Natural killer cell (primary cell): ENCODE measurements around the gene METTL9. TPM values are rescaled to one million over a fixed set of nuclear protein-coding genes. Genes with fewer than 3 reads are reported as not detected.

Experiments
- ATAC-seq, 3 donors: fragments of 150-1000 bp in 2 of 3; fragments of 200-7000 bp in 1 of 3; cut with Tn5 transposase; 1 replicate in 1 of 3; 2 replicates in 2 of 3; pipeline ENCODE4 v1.10.0; 2021; ENCODE audit warnings: mild to moderate bottlenecking in 2 of 3, moderate library complexity in 2 of 3
- DNase-seq, 2 donors: peaks; one replicate each; pipeline versions ENCODE4 v3.0.0 to v3.0.0-alpha.2; 2013 to 2021; ENCODE audit warnings: mixed read lengths in 1 of 2
- H3K27ac ChIP-seq: one replicate; pipeline ENCODE4 v1.5.1; 2013; ENCODE audit warnings: mild to moderate bottlenecking, low read length
- H3K27me3 ChIP-seq: one replicate; pipeline ENCODE4 v1.6.1; 2013; ENCODE audit warnings: low read length; ENCODE audit not compliant: control insufficient read depth, insufficient read depth
- H3K36me3 ChIP-seq: one replicate; pipeline ENCODE4 v1.6.1; 2013; ENCODE audit warnings: low read length; ENCODE audit not compliant: control insufficient read depth, insufficient read depth
- H3K4me1 ChIP-seq: one replicate; pipeline ENCODE4 v1.6.1; 2013; ENCODE audit warnings: low read length; ENCODE audit not compliant: control insufficient read depth, insufficient read depth
- H3K4me3 ChIP-seq: one replicate; pipeline ENCODE4 v1.5.1; 2013; ENCODE audit warnings: low read length
- H3K9me3 ChIP-seq: one replicate; pipeline ENCODE4 v1.6.1; 2013; ENCODE audit warnings: low read length; ENCODE audit not compliant: control insufficient read depth, insufficient read depth
- H3K27ac Mint-ChIP-seq, 2 donors: one replicate each; pipeline ENCODE4 v1.8.0; 2022; ENCODE audit warnings: mild to moderate bottlenecking in 2 of 2, mixed read lengths in 2 of 2, moderate library complexity in 1 of 2
- H3K27me3 Mint-ChIP-seq, 2 donors: one replicate each; pipeline ENCODE4 v1.8.0; 2022; ENCODE audit warnings: low read depth in 2 of 2, mixed read lengths in 2 of 2
- H3K36me3 Mint-ChIP-seq: one replicate; pipeline ENCODE4 v1.8.0; 2022; ENCODE audit warnings: mixed read lengths
- H3K4me1 Mint-ChIP-seq, 2 donors: one replicate each; pipeline ENCODE4 v1.8.0; 2022; ENCODE audit warnings: mixed read lengths in 2 of 2
- H3K4me3 Mint-ChIP-seq: one replicate; pipeline ENCODE4 v1.8.0; 2022; ENCODE audit warnings: mild to moderate bottlenecking, moderate library complexity, mixed read lengths
- H3K9me3 Mint-ChIP-seq, 2 donors: one replicate each; pipeline ENCODE4 v1.8.0; 2022; ENCODE audit warnings: mixed read lengths in 2 of 2
- WGBS: methylation state at CpG from one replicate; pipeline ENCODE4 v1.1.7; 2013; ENCODE audit warnings: missing lambda C conversion rate; ENCODE audit not compliant: insufficient coverage; 5-methylcytosine and 5-hydroxymethylcytosine counted together
- intact Hi-C: fragments of 100-400 bp; cut with micrococcal nuclease; formaldehyde crosslinking; loops from one replicate; pipeline ENCODE4 v1.14.2; 2022
- total RNA-seq, 4 donors: library from RNA; stranded (reverse); fragments of 120-200 nt in 1 of 4; gene quantifications; one replicate each; pipeline versions ENCODE4 v1.2.3 to v1.2.4, GENCODE V29; 2013 to 2022
- TF ChIP-seq, protein P1 (sequence below): fragments of 200-600 bp; IDR thresholded peaks from one replicate; pipeline ENCODE4 v1.8.0; 2022; ENCODE audit warnings: antibody characterized with exemption

Gene METTL9
- total RNA-seq, 3 donors from 2014 or later (not counting 1 experiment from before 2014, with no cell fraction given): 73.1 to 110 (median 85.1) TPM

DNA sequence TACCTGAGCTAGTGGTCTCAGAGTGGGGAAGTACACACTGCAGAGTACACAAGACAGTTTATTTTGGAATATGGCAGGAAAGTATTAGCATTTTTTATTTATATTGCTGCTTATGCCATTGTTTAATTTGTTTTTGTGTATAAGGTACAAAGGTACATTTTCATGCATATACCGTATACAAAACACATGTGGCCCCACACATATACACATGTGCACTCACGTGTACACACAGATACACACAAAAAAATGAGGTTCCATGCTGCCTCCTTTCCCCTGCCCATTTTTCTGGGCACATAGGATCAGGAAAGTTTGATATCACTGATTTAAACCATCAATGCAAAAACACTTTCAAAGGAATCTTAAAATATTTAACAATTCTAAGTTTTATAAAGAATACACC, 40.1 kb downstream of the METTL9 start:
- H3K27me3 ChIP-seq: no peaks in the 10 kb centered on the region
- no peak overlapping the region for H3K4me3 Mint-ChIP-seq
- no peaks in the 10 kb centered on the region for H3K27me3 Mint-ChIP-seq
- intact Hi-C loops: no loop called here
- H3K4me1 ChIP-seq: peaks cover 12% of the 10 kb centered on the region
- no peak for DNase-seq
- H3K27ac Mint-ChIP-seq: peak overlapping the region; percentile 52 to 87
- WGBS: 95% methylated on average over 2 of the region's 2 CpGs
- H3K36me3 ChIP-seq: no peaks in the 10 kb centered on the region
- TF ChIP-seq, protein P1, sequence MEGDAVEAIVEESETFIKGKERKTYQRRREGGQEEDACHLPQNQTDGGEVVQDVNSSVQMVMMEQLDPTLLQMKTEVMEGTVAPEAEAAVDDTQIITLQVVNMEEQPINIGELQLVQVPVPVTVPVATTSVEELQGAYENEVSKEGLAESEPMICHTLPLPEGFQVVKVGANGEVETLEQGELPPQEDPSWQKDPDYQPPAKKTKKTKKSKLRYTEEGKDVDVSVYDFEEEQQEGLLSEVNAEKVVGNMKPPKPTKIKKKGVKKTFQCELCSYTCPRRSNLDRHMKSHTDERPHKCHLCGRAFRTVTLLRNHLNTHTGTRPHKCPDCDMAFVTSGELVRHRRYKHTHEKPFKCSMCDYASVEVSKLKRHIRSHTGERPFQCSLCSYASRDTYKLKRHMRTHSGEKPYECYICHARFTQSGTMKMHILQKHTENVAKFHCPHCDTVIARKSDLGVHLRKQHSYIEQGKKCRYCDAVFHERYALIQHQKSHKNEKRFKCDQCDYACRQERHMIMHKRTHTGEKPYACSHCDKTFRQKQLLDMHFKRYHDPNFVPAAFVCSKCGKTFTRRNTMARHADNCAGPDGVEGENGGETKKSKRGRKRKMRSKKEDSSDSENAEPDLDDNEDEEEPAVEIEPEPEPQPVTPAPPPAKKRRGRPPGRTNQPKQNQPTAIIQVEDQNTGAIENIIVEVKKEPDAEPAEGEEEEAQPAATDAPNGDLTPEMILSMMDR: no peak
- no peak overlapping the region for H3K4me3 ChIP-seq
- H3K9me3 Mint-ChIP-seq: no peaks in the 10 kb centered on the region
- H3K27ac ChIP-seq: no peak overlapping the region
- no peaks in the 10 kb centered on the region for H3K9me3 ChIP-seq
- H3K36me3 Mint-ChIP-seq: no peaks in the 10 kb centered on the region
- ATAC-seq: no peak
- H3K4me1 Mint-ChIP-seq: peaks cover 23% of the 10 kb centered on the region in 2 donors

- Mint-ChIP-seq H3K27ac (no peak overlapping the region), H3K4me1 (peaks cover 39 to 45% of the 10 kb centered on the region in 2 donors), H3K4me3 (no peak overlapping the region), H3K9me3 (no peaks in the 10 kb centered on the region), H3K27me3 (no peaks in the 10 kb centered on the region), H3K36me3 (no peaks in the 10 kb centered on the region)
- H3K4me1 ChIP-seq: peaks cover 30% of the 10 kb centered on the region
- 97% methylated on average over 5 of the region's 6 CpGs for WGBS
- no peaks in the 10 kb centered on the region for H3K27me3 ChIP-seq
- DNase-seq: no peak
- no peaks in the 10 kb centered on the region for H3K36me3 ChIP-seq
- H3K4me3 ChIP-seq: no peak overlapping the region
- no peaks in the 10 kb centered on the region for H3K9me3 ChIP-seq
- no peak overlapping the region for H3K27ac ChIP-seq
- ATAC-seq: no peak
- TF ChIP-seq, protein P1: no peak
- intact Hi-C loops: loop anchor here (2.0 to 10.0 kb wide), 4 partner anchors 117 to 1793 kb away; partner anchors contain the start of gene POLR3E
These were observed 42.5 kb downstream of the METTL9 start for GRCh38 chr16:21641916-21642315.

GRCh38 chr16:21642861-21643260, 43.5 kb downstream of the METTL9 start:
- Mint-ChIP-seq H3K9me3 (no peaks in the 10 kb centered on the region), H3K4me1 (peaks cover 47 to 55% of the 10 kb centered on the region in 2 donors), H3K27me3 (no peaks in the 10 kb centered on the region), H3K4me3 (no peak overlapping the region), H3K36me3 (no peaks in the 10 kb centered on the region), H3K27ac (no peak overlapping the region)
- Histone ChIP-seq H3K9me3 (no peaks in the 10 kb centered on the region), H3K4me1 (peaks cover 40% of the 10 kb centered on the region), H3K4me3 (no peak overlapping the region), H3K27ac (no peak overlapping the region), H3K27me3 (no peaks in the 10 kb centered on the region), H3K36me3 (no peaks in the 10 kb centered on the region)
- 70% methylated on average over 3 of the region's 7 CpGs for WGBS
- TF ChIP-seq, protein P1: no peak
- intact Hi-C loops: loop anchor here (10.0 kb wide), 3 partner anchors 118 to 1792 kb away; partner anchors contain the start of gene POLR3E
- DNase-seq (no peak), ATAC-seq (no peak)

- ATAC-seq: no peak
- no peaks in the 10 kb centered on the region for H3K27me3 ChIP-seq
- intact Hi-C loops: loop anchor here (2.0 to 10.0 kb wide), 4 partner anchors 45 to 1791 kb away; partner anchors contain the start of genes METTL9 and POLR3E
- H3K27ac ChIP-seq: no peak overlapping the region
- H3K9me3 ChIP-seq: no peaks in the 10 kb centered on the region
- H3K27me3 Mint-ChIP-seq: no peaks in the 10 kb centered on the region
- H3K4me1 Mint-ChIP-seq: peaks cover 41 to 54% of the 10 kb centered on the region in 2 donors
- no peaks in the 10 kb centered on the region for H3K36me3 ChIP-seq
- 96% methylated on average over 3 of the region's 3 CpGs for WGBS
- DNase-seq: no peak
- no peaks in the 10 kb centered on the region for H3K36me3 Mint-ChIP-seq
- no peaks in the 10 kb centered on the region for H3K9me3 Mint-ChIP-seq
- peak overlapping the region; percentile 88 to 95 for H3K27ac Mint-ChIP-seq
- TF ChIP-seq, protein P1: no peak
- H3K4me3 Mint-ChIP-seq: peak overlapping the region; percentile 58
- H3K4me3 ChIP-seq: no peak overlapping the region
- peaks cover 44% of the 10 kb centered on the region for H3K4me1 ChIP-seq
These were observed 44.4 kb downstream of the METTL9 start for GRCh38 chr16:21643785-21644184.
